Neural cell (in vitro differentiated cells): ENCODE measurements around the gene KCNJ5.

ENCODE experiments used
- EP300 ChIP-seq: fragments of 450-650 bp; conservative IDR thresholded peaks from 2 replicates; pipeline ENCODE4 v1.6.1; 2014; ENCODE audit warnings: antibody characterized with exemption, mild to moderate bottlenecking, moderate library complexity; ENCODE audit not compliant: poor library complexity, severe bottlenecking
- EZH2 ChIP-seq: fragments of 200-600, 300-800 bp; shearing (Covaris generic), sonication (generic); IDR thresholded peaks from 2 replicates; pipeline ENCODE4 v1.6.1; 2014; ENCODE audit warnings: antibody characterized with exemption, low read length, borderline replicate concordance, mild to moderate bottlenecking; ENCODE audit not compliant: insufficient read depth, poor library complexity, severe bottlenecking
- MXI1 ChIP-seq: fragments of 450-650 bp; conservative IDR thresholded peaks from 2 replicates; pipeline ENCODE4 v1.6.1; 2014; ENCODE audit warnings: antibody characterized with exemption, mild to moderate bottlenecking; ENCODE audit not compliant: poor library complexity, severe bottlenecking
- POLR2AphosphoS5 ChIP-seq: IDR thresholded peaks from 2 replicates; pipeline ENCODE4 v1.6.1; 2012
- RAD21 ChIP-seq: fragments of 450-650 bp; conservative IDR thresholded peaks from 2 replicates; pipeline ENCODE4 v1.6.1; 2014; ENCODE audit warnings: antibody characterized with exemption, mild to moderate bottlenecking, moderate library complexity
- SMC3 ChIP-seq: fragments of 450-650 bp; conservative IDR thresholded peaks from 2 replicates; pipeline ENCODE4 v1.6.1; 2014; ENCODE audit warnings: antibody characterized with exemption, mild to moderate bottlenecking, moderate library complexity; ENCODE audit not compliant: poor library complexity
- TAF1 ChIP-seq: IDR thresholded peaks from 2 replicates; pipeline ENCODE4 v1.6.1; 2012; ENCODE audit warnings: low read depth
- TF ChIP-seq, protein P1 (sequence below): fragments of 450-650 bp; IDR thresholded peaks from 2 replicates; pipeline ENCODE4 v1.5.1; 2014; ENCODE audit warnings: antibody characterized with exemption, mild to moderate bottlenecking, moderate library complexity; ENCODE audit not compliant: poor library complexity, severe bottlenecking
- TF ChIP-seq, protein P2 (sequence below): IDR thresholded peaks from 2 replicates; pipeline ENCODE4 v1.6.1; 2012; ENCODE audit warnings: borderline replicate concordance

DNA sequence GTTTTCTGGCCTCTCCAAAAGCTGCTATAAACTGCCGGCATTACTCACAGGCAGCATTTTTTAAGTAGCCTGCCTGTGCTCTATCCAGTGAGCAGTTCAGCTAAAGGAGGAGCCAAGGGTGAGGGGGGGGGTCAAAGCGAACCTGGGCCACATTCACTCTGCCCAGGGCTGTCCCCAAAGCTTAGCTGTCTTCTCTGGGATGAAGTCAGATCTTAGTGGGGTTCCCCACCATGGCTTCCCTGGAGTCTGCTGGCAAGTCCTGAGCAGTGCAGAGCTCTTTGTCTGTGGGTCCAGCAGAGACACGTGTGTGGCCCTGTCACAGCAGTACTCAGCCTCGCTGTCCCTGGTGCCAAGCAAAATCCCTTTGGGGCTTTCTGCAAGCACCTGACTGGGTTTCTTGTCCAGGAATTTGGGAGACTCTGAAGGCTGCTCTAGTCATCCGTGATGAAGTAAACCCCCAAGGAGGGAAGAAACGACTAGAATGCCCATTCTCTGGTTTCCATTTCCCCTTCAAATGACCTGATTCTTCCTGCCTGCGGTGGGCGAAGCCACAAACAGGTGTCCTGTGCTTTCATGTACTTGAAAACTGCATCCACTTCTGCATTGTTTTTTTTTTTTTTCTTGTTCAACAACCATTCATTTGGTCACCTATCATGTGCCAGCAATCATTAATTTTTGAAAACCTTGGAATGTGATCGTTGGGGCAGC, 2.6 kb downstream of the KCNJ5 start:
- TF ChIP-seq POLR2AphosphoS5 (no peak), EP300 (no peak), EZH2 (no peak), RAD21 (no peak), SMC3 (no peak), TAF1 (no peak), MXI1 (no peak)
- TF ChIP-seq, protein P1, sequence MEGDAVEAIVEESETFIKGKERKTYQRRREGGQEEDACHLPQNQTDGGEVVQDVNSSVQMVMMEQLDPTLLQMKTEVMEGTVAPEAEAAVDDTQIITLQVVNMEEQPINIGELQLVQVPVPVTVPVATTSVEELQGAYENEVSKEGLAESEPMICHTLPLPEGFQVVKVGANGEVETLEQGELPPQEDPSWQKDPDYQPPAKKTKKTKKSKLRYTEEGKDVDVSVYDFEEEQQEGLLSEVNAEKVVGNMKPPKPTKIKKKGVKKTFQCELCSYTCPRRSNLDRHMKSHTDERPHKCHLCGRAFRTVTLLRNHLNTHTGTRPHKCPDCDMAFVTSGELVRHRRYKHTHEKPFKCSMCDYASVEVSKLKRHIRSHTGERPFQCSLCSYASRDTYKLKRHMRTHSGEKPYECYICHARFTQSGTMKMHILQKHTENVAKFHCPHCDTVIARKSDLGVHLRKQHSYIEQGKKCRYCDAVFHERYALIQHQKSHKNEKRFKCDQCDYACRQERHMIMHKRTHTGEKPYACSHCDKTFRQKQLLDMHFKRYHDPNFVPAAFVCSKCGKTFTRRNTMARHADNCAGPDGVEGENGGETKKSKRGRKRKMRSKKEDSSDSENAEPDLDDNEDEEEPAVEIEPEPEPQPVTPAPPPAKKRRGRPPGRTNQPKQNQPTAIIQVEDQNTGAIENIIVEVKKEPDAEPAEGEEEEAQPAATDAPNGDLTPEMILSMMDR, result no peak
- TF ChIP-seq, protein P2, sequence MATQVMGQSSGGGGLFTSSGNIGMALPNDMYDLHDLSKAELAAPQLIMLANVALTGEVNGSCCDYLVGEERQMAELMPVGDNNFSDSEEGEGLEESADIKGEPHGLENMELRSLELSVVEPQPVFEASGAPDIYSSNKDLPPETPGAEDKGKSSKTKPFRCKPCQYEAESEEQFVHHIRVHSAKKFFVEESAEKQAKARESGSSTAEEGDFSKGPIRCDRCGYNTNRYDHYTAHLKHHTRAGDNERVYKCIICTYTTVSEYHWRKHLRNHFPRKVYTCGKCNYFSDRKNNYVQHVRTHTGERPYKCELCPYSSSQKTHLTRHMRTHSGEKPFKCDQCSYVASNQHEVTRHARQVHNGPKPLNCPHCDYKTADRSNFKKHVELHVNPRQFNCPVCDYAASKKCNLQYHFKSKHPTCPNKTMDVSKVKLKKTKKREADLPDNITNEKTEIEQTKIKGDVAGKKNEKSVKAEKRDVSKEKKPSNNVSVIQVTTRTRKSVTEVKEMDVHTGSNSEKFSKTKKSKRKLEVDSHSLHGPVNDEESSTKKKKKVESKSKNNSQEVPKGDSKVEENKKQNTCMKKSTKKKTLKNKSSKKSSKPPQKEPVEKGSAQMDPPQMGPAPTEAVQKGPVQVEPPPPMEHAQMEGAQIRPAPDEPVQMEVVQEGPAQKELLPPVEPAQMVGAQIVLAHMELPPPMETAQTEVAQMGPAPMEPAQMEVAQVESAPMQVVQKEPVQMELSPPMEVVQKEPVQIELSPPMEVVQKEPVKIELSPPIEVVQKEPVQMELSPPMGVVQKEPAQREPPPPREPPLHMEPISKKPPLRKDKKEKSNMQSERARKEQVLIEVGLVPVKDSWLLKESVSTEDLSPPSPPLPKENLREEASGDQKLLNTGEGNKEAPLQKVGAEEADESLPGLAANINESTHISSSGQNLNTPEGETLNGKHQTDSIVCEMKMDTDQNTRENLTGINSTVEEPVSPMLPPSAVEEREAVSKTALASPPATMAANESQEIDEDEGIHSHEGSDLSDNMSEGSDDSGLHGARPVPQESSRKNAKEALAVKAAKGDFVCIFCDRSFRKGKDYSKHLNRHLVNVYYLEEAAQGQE, result no peak
